Ovary (tissue), 3 donors: ENCODE results near the gene TTC29.

Source experiments
- POLR2A ChIP-seq: fragments of 450-650 bp; IDR thresholded peaks from one replicate; pipeline ENCODE4 v1.6.1; 2017; ENCODE audit warnings: antibody characterized with exemption, mild to moderate bottlenecking, moderate library complexity
- TF ChIP-seq, protein P1 (sequence below), 3 donors: fragments of 450-650 bp in 2 of 3; fragments of 200-600 bp in 1 of 3; IDR thresholded peaks; one replicate each; pipeline versions ENCODE4 v1.5.1 to v1.8.0; 2016 to 2022; ENCODE audit warnings: antibody characterized with exemption in 3 of 3, mild to moderate bottlenecking in 1 of 3
- donor health status: DM: no; HTN: no; CAD: no.

DNA sequence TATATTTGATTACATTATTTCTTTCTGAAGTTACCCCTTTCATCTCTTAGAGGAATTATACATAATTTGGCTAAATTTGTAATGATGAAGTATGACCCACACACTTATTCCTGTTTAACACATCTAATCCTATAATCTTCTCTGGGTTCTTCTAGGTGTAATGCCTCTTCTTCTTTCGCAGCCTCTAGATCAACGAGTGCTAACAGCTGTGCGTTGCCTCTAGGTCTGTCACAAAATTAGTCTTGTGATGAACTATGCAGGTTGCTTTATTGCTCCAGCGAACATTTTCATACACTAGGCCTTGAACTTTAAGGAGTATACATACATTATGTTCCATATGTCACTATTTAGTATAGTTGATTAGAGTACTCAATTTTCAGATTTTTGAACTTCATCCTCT, 89.9 kb downstream of the TTC29 start:
- TF ChIP-seq, protein P1, sequence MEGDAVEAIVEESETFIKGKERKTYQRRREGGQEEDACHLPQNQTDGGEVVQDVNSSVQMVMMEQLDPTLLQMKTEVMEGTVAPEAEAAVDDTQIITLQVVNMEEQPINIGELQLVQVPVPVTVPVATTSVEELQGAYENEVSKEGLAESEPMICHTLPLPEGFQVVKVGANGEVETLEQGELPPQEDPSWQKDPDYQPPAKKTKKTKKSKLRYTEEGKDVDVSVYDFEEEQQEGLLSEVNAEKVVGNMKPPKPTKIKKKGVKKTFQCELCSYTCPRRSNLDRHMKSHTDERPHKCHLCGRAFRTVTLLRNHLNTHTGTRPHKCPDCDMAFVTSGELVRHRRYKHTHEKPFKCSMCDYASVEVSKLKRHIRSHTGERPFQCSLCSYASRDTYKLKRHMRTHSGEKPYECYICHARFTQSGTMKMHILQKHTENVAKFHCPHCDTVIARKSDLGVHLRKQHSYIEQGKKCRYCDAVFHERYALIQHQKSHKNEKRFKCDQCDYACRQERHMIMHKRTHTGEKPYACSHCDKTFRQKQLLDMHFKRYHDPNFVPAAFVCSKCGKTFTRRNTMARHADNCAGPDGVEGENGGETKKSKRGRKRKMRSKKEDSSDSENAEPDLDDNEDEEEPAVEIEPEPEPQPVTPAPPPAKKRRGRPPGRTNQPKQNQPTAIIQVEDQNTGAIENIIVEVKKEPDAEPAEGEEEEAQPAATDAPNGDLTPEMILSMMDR (IDR thresholded peaks at IDR 0.05) = no peak
- no peak for TF ChIP-seq POLR2A
